ENCODE measurements around the gene FBXL13.
A peak's percentile ranks its signal among the peaks of the same experiment; 100 is the strongest.
"Not testable (repeated sequence)": the region's sequence is repeated elsewhere in the genome, so short reads cannot be mapped to it uniquely, and the experiment has no call there.

FBXL13 gene

DNA sequence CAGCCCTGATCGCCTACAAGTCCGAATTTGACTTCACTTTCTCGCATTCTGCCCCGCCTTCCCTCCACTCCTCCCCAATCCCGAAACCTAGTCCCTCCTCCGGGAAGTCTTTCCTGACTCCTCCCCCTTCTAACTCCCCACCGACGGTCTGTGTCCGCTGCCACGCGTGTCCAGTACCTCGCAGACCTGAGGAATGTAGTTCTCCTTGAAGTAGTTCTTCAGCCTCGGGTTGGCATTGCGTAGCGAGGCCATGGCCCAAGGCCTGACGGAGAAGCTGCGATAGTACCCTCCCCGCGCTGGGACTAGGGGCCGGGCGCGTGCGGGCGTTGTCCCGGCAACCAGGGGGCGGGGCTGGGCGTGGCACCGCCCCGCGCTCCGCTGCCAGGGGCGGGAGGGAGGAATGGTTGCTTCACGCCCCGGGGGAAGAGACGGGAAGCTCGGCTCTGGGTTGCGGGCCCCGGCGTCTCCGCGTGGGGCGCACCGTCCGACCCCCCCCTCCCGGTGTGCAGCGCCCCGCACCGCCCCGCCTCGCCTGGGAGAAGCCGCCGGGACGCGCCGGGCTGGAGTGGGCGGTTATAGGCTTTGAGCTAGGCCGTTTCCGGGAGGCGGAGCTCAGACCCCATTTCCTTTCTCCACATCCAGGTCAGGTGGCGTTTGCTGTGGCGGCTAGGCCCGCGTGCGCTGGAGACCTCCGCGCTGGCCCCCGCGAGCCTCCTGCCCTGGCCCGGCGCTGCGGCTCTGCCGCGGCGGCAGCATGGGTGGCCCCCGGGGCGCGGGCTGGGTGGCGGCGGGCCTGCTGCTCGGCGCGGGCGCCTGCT lies at the start of gene FBXL13, which contains the start of gene ARMC10:
TSS of gene FBXL13 (minus strand) at position 278 of the 818 bp plus-strand sequence.
TSS of gene ARMC10 (plus strand) at position 622 of the 818 bp plus-strand sequence. CDS start at position 755, 133 bp downstream.
- peak; percentile 85 for DNase-seq

GRCh38 chr7:103123529-103123928 lies 48.9 kb upstream of the FBXL13 start:
- DNase-seq, result no peak

DNA sequence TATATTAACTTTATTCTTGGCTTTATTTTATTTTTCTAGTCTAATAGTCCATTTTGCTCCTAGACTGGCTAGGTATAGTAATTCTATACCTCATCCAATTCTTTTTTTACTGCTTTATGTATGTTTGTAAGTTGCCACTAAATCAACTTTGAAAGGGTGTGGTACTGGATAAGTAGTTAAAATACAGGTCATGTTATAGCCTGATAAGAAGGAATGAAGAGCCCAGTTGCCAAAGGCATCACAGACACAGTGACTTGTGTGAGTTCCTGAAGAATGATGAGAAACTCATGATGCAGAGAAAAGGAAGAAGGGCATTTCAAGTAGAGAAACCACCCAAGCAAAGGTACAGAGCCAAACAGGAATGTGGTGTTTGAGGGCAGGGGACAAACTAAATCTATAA lies 47.0 kb upstream of the FBXL13 start:
- DNase-seq, result no peak

DNA sequence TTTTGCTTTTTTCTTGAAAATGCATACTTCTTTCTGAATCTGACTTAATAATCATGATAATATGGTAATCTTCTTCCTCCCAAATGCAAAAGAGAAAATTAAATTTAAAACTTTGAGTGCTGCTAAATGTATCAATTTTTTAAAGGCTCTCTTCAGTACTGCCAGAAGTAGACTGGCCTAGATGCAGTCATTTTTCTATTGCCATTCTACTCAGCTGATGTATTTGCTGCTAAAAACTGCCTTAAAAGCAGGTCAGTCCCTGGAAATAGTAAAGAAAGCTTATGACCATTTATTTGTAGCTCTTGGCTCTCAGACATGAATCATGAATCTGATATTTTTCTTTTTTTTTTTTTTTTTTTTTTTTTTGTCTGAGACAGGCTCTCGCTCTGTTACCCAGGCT lies 45.8 kb upstream of the FBXL13 start:
- no peak for DNase-seq

- no peak for DNase-seq
These were observed 45.2 kb upstream of the FBXL13 start for GRCh38 chr7:103119791-103120291.

DNA sequence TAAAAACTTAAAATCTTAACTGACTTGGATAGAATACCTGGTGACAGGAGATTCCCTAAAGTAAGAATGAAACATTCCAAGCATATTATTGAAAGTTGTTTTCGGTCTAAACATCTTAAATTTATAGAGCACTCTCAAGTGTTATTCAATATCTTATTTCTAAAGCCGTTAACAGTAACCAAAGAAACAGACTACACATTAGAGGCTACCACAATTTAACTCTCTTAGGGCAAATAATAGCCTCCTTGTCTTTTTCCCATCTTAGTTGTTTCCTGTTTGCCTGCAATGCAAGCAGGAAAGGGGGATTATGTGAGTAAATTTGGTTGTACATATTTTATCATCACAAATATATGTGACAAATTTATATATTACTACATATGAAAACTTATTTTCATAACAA lies 42.9 kb upstream of the FBXL13 start:
- DNase-seq, result no peak

- no peak for DNase-seq
These were observed 42.4 kb upstream of the FBXL13 start for GRCh38 chr7:103116991-103117390.

GRCh38 chr7:103116511-103116910 lies 41.9 kb upstream of the FBXL13 start:
- DNase-seq, result no peak

DNA sequence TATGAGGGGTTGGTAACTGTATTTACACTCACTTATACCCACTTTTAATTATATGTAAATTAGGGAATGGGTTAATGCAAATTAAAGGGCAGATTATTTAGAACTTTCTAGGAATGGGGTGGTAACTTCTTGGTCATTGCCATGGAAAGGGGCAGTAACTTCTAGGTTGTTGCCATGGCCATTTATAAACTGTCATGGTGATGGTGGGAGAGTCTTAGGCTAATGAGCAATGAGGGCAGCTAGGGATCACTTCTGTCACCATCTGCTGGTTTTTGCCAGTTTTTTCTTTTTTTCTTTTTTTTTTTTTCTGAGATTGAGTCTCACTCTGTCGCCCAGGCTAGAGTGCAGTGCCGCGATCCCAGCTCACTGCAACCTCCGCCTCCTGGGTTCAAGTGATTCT lies 41.2 kb upstream of the FBXL13 start:
- no peak for DNase-seq

DNA sequence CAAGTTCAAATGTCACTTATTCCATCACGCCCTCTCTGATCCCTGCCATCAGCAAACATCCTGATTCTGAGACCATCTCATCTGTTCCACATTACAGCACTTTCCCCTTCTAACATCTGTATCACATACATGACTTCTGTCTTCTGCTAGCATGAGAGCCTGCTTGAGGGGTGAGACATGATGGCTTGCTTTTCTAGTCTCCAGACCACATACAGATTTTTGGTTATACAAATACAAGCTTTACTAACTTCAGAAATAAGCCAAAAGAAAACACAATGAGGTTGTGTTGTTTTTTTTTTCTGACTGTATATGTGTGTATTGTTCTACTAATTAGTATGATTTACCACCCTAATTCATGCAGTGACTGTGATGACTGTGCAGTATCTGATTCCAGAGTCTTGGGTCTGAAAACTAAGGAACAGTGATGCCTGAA lies 40.0 kb upstream of the FBXL13 start:
- DNase-seq, result no peak

DNA sequence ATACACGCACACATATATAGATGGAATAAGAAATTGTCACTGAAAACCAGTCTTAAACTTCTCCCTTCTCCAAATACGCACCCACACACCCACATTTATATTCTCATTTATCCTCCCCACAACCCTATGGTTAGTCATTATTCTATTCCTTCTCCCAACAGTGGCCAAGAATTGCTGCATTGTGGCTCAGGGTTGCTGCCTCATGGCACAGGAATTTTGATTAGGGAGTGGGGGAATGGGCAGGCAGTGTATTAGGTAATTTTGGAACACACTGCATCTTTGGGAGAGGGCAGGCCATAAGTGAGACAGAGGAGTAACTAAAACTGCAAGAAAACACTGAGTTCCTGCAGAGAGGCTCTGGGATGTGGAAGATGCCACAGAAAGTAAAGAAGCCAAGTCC lies 38.6 kb upstream of the FBXL13 start:
- peak; percentile 95 for DNase-seq

- not testable (repeated sequence) for DNase-seq
These were observed 32.1 kb upstream of the FBXL13 start for GRCh38 chr7:103106703-103107070.

DNA sequence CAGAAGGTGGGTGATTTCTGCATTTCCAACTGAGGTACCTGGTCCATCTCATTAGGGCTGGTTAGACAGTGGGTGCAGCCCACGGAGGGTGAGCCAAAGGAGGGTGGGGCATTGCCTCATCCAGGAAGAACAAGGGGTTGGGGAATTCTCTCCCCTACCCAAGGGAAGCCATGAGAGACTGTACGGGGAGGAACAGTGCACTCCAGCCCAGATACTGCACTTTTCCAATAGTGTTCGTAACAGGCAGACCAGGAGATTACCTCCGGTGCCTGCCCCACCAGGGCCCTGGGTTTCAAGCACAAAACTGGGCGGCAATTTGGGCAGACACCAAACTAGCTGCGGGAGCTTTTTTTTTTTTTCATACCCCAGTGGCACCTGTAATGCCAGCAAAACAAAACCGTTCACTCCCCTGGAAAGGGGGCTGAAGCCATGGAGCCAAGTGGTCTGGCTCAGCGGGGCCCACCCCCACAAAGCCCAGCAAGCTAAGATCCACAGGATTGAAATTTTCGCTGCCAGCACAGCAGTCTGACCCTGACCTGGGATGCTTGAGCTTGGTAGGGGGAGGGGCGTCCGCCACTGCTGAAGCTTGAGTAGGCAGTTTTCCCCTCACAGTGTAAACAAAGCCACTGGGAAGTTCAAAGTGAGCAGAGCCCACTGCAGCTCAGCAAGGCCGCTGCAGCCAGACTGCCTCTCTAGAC lies 31.6 kb upstream of the FBXL13 start:
- DNase-seq, result no peak

- no peak for DNase-seq
These were observed 26.9 kb upstream of the FBXL13 start for GRCh38 chr7:103101543-103101942.

- no peak for DNase-seq
These were observed 25.8 kb upstream of the FBXL13 start for GRCh38 chr7:103100348-103100747.

GRCh38 chr7:103097041-103097440 lies 22.4 kb upstream of the FBXL13 start:
- no peak for DNase-seq

GRCh38 chr7:103095558-103095957 lies 21.0 kb upstream of the FBXL13 start:
- DNase-seq, result not testable (repeated sequence)

DNA sequence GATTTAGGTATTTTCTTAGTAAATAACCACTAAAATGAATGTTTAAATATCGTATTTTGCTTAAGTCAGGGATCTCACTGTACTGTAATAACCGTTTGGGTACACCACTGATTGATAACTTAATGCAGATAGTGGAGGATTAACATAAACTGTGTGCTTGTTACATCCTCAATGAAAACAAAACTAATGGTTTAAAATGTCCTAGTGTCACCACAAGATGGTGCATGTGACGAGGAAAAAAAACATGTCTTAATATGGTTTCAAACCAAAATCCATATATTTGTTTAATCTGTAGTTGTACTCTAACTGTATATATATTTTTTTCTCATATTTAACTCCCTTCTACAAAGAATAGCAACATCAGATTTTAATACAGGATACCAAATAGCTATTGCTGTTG lies 19.5 kb upstream of the FBXL13 start:
- DNase-seq, result no peak

DNA sequence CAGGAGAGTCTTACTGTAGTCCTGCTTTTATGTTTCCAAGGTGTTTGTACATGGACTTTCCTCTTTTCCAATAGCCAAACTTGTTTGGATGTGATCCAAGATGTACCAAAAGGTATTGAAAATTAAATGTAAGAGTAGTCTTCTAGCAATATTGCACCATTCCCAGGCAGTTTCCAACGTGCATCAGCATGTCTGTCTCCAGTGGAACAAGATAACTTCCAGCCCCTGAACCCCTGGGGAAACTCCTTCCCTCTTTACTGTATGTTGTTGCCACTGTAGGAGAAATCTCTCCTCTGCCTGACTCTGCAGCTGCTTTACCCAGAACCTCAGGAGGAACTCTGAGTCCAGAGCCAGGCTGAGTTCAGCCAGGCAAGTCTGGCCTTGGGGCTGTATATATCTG lies 18.8 kb upstream of the FBXL13 start:
- DNase-seq, result no peak

DNA sequence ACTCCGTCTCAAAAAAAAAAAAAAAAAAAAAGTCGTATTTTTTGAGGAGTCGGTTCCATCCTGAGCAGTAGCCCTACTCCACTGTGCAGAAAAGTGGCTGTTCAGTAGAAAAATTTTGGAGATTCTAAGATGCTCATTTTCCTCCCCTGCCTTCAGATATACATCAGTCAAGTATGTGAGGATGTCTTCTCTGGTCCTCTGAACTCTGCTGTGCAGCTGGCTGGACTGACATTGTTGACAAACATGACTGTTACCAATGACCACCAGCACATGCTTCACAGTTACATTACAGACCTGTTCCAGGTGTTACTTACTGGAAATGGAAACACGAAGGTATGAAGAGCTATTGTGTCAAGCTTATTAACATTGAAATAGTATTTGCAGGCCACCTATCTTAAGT lies 17.7 kb upstream of the FBXL13 start:
- not testable (repeated sequence) for DNase-seq

GRCh38 chr7:103083210-103083609 lies 8.6 kb upstream of the FBXL13 start:
- DNase-seq, result no peak

DNA sequence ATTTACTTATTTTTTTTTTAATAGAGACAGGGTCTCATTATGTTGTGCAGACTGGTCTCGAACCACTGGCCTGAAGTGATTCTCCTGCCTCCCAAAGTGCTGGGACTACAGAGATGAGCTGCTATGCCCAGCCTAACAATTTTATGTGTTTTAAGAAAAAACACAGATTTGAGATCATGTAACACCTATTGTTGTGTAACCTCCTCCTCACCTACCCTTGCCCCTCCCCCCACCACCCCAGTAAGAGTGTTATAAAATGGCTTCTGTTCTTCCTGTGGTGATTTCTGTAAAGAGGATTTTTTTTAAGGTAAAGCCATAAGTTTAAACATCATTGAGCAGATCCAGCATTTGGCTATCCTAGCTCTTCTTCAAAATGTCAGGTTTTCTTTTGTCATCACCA lies 7.9 kb upstream of the FBXL13 start:
- DNase-seq, result no peak

DNA sequence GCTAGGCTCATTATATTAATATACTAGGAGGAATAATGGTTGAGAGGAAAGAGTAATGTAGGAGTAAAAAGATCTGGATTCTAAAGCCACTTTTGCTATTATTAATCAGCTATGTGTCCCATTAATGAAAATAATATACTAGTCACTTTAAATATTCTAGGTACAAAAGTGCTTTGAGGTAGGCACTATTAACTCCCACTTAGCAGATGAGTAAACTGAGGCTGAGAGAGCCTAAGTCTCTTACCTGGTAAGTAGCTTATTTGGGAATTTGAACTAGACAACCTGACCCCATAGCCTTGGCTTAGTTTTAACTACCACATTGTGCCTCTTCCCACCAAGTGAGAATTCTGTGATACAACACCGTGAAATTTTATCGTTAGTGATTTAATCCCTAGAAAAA lies 6.3 kb upstream of the FBXL13 start:
- no peak for DNase-seq

DNA sequence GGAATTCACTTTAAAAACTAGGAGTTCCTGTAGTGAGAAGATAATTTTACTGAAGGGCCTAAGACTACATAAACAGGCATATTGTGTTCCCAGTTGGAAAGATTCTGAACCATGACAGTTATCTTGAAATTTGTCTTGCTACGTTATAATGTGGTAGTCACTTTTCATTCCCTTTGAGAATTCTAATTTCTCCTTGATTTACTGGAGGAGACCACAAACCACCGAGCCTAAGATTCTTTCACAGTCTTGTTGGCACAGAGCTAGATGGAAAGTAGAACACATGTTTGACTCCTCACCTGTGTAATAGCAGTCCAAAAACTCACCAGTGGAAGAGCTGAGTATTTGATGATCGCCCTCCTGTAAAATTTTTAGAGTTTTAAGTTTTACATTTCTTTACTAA lies 5.2 kb upstream of the FBXL13 start:
- DNase-seq, result no peak
